Testis (tissue), 3 donors: Measurements from ENCODE around the gene COL9A1. TPM values are rescaled to one million over a fixed set of nuclear protein-coding genes. Genes with fewer than 3 reads are reported as not detected.

Experiments
- DNase-seq: peaks from one replicate; pipeline ENCODE4 v3.0.0-alpha.2; 2019
- H3K27ac ChIP-seq, 2 donors: fragments of 200-600 bp; sonication (generic); one replicate each; pipeline ENCODE4 v1.5.1; 2019
- H3K27me3 ChIP-seq: fragments of 200-600 bp; sonication (generic); one replicate; pipeline ENCODE4 v1.5.1; 2019
- H3K36me3 ChIP-seq: fragments of 200-600 bp; sonication (generic); one replicate; pipeline ENCODE4 v1.5.1; 2017; ENCODE audit warnings: low read depth; ENCODE audit errors: missing control alignments
- H3K4me1 ChIP-seq: fragments of 200-600 bp; sonication (generic); one replicate; pipeline ENCODE4 v1.5.1; 2019
- H3K4me3 ChIP-seq, 2 donors: fragments of 200-600 bp; sonication (generic); one replicate each; pipeline ENCODE4 v1.5.1; 2017 to 2019
- H3K9me3 ChIP-seq: fragments of 200-600 bp; sonication (generic); one replicate; pipeline ENCODE4 v1.5.1; 2017
- POLR2A ChIP-seq: fragments of 450-650 bp; IDR thresholded peaks from one replicate; pipeline ENCODE4 v1.6.1; 2017; ENCODE audit warnings: antibody characterized with exemption, mild to moderate bottlenecking, moderate library complexity
- WGBS, 2 donors: methylation state at CpG; one replicate each; pipeline ENCODE4 v1.1.5; 2018; 5-methylcytosine and 5-hydroxymethylcytosine counted together
- intact Hi-C: fragments of 100-400 bp; cut with DNase I; formaldehyde crosslinking; loops from one replicate; pipeline ENCODE4 v1.15.1; 2023; ENCODE audit warnings: low total_unique reads
- polyA plus RNA-seq: library from polyadenylated mRNA; stranded (reverse); fragments of 350-450 nt; fragmentation: Illumina TruSeq; extraction: RNeasy Lipid Tissue Mini Kit (QIAGEN cat#74804); gene quantifications from one replicate; pipeline ENCODE4 v1.2.3, GENCODE V29; 2014; ENCODE audit warnings: low read depth, low replicate concordance; ENCODE audit not compliant: insufficient read depth
- total RNA-seq, 2 donors: library from RNA; depleted of rRNA; stranded (reverse); fragments of >200 nt; gene quantifications; one replicate each; pipeline ENCODE4 v1.2.3, GENCODE V29; 2016
- TF ChIP-seq, protein P1 (sequence below), 3 experiments: fragments of 450-650 bp in 2 of 3; fragments of 200-600 bp in 1 of 3; sonication (generic) in 1 of 3; IDR thresholded peaks; one replicate each; pipeline ENCODE4 v1.5.1; 2016 to 2019; ENCODE audit warnings: antibody characterized with exemption in 3 of 3, mild to moderate bottlenecking in 2 of 3, moderate library complexity in 1 of 3

COL9A1 gene
- total and polyA plus RNA-seq, 3 donors from 2014 or later, result 1.5 to 8.1 (median 1.8) TPM

GRCh38 chr6:70258483-70258882 lies 44.4 kb downstream of the COL9A1 start:
- Histone ChIP-seq H3K4me1 (no peaks in the 10 kb centered on the region), H3K27ac (no peak overlapping the region), H3K27me3 (no peaks in the 10 kb centered on the region), H3K36me3 (no peaks in the 10 kb centered on the region), H3K9me3 (no peaks in the 10 kb centered on the region), H3K4me3 (no peak overlapping the region)
- 39% methylated on average over 1 of the region's 1 CpG for WGBS, 2 donors
- TF ChIP-seq POLR2A, result no peak
- TF ChIP-seq, protein P1, sequence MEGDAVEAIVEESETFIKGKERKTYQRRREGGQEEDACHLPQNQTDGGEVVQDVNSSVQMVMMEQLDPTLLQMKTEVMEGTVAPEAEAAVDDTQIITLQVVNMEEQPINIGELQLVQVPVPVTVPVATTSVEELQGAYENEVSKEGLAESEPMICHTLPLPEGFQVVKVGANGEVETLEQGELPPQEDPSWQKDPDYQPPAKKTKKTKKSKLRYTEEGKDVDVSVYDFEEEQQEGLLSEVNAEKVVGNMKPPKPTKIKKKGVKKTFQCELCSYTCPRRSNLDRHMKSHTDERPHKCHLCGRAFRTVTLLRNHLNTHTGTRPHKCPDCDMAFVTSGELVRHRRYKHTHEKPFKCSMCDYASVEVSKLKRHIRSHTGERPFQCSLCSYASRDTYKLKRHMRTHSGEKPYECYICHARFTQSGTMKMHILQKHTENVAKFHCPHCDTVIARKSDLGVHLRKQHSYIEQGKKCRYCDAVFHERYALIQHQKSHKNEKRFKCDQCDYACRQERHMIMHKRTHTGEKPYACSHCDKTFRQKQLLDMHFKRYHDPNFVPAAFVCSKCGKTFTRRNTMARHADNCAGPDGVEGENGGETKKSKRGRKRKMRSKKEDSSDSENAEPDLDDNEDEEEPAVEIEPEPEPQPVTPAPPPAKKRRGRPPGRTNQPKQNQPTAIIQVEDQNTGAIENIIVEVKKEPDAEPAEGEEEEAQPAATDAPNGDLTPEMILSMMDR (IDR thresholded peaks at IDR 0.05), result no peak
- intact Hi-C loops, result no loop called here
- DNase-seq, result no peak

GRCh38 chr6:70257768-70258273 lies 45.1 kb downstream of the COL9A1 start:
- Histone ChIP-seq H3K27ac (no peak overlapping the region), H3K36me3 (no peaks in the 10 kb centered on the region), H3K4me1 (no peaks in the 10 kb centered on the region), H3K9me3 (no peaks in the 10 kb centered on the region), H3K27me3 (no peaks in the 10 kb centered on the region), H3K4me3 (no peak overlapping the region)
- no peak for DNase-seq
- WGBS, 2 donors, result 90 to 94% methylated on average over 2 of the region's 2 CpGs
- TF ChIP-seq POLR2A, result no peak
- TF ChIP-seq, protein P1 (IDR thresholded peaks at IDR 0.05), result no peak
- intact Hi-C loops, result no loop called here

- 78 to 88% methylated on average over 2 of the region's 2 CpGs for WGBS, 2 donors
- no peak overlapping the region for H3K27ac ChIP-seq
- H3K27me3 ChIP-seq, result no peaks in the 10 kb centered on the region
- no peaks in the 10 kb centered on the region for H3K36me3 ChIP-seq
- no peak for DNase-seq
- intact Hi-C loops, result no loop called here
- no peak for TF ChIP-seq POLR2A
- no peaks in the 10 kb centered on the region for H3K9me3 ChIP-seq
- H3K4me1 ChIP-seq, result no peaks in the 10 kb centered on the region
- no peak overlapping the region for H3K4me3 ChIP-seq
These were observed 48.1 kb downstream of the COL9A1 start for GRCh38 chr6:70254784-70255183.

DNA sequence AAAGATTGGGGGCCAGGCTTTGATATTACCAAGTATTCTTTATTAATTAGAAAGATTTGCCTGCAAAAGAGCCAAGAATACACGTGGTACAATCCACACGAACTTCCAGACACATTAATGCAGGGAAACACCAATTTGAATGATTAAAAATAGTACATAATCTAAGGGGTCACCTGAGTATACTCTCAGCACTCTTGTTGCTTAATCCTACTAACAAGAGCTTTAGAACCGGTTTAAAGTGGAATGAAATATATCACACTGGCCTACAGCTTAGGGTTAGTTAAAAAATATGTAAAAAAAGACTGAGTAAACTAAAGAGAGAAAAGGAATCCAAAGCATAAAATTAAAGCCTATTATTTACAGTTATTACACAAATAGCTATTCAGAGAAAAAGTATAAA lies 49.0 kb downstream of the COL9A1 start:
- Histone ChIP-seq H3K36me3 (no peaks in the 10 kb centered on the region), H3K27me3 (no peaks in the 10 kb centered on the region), H3K4me1 (no peaks in the 10 kb centered on the region), H3K9me3 (no peaks in the 10 kb centered on the region), H3K4me3 (no peak overlapping the region), H3K27ac (no peak overlapping the region)
- WGBS, 2 donors, result 60 to 62% methylated on average over 3 of the region's 3 CpGs
- TF ChIP-seq, protein P1 (IDR thresholded peaks at IDR 0.05), result no peak
- no peak for TF ChIP-seq POLR2A
- no peak for DNase-seq
- intact Hi-C loops, result no loop called here

DNA sequence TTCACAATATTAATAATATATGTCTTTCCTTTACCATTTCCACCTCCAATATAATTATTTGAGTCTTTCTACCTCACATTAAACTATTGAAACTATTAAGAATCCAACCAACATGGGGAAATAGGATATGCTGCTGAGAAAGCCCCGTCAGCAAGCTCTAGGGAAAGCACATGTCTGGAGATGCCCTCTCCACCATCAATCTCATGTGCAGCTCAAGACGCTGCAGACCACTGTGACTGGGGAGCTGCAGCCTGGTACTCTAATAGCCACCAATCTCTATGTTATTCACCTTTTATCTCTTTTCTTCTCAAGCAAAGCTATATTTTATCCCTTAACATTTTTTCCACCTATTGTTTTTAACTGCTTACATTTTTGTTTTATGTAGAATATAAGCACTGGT lies 50.3 kb downstream of the COL9A1 start:
- TF ChIP-seq, protein P1 (IDR thresholded peaks at IDR 0.05), result no peak
- TF ChIP-seq POLR2A, result no peak
- Histone ChIP-seq H3K9me3 (no peaks in the 10 kb centered on the region), H3K4me1 (no peaks in the 10 kb centered on the region), H3K27ac (no peak overlapping the region), H3K36me3 (no peaks in the 10 kb centered on the region), H3K27me3 (no peaks in the 10 kb centered on the region), H3K4me3 (no peak overlapping the region)
- WGBS, 2 donors, result 81 to 89% methylated on average over 2 of the region's 2 CpGs
- DNase-seq, result no peak
- intact Hi-C loops, result no loop called here
